ENCODE measurements around the gene PTPRK. TPM values are rescaled to one million over a fixed set of nuclear protein-coding genes. Genes with fewer than 3 reads are reported as not detected.
A peak's percentile ranks its signal among the peaks of the same experiment; 100 is the strongest.

The PTPRK gene
- total and polyA plus RNA-seq, 2 experiments from 2014 or later: 26.9 to 56.4 TPM

DNA sequence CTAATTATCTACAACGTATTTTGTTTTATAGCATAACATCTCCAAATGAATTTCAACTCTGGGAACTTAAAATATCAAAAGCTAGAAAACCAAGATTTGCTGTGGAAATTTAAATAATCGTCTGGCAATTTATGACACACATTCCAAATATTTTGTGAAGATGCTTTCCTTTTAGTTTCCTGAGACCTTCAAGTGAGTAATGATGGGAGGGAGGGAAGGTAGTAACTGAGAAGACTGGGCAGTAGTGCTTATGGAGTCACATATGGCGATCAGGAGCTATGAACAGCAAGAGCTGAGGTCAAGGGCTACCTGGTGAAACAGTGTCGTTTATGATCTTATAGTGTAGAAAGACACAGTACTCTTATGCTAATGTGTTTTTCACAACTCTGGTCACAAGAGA is 441.4 kb downstream of the PTPRK start:
- H3K27me3 ChIP-seq (ENCODE audit: insufficient read depth): no peaks in the 10 kb centered on the region
- H3K4me1 ChIP-seq (ENCODE audit: insufficient read depth): no peaks in the 10 kb centered on the region
- Mint-ChIP-seq H3K27ac (0 out of 2 replicates have a peak overlapping the region, but pooled peaks have one; percentile 30), H3K36me3 (ENCODE audit: low read depth) (no peaks in the 10 kb centered on the region), H3K4me3 (no peak overlapping the region), H3K27me3 (ENCODE audit: insufficient read depth, low read depth, poor library complexity) (no peaks in the 10 kb centered on the region), H3K9me3 (no peaks in the 10 kb centered on the region), H3K4me1 (peaks cover 4% of the 10 kb centered on the region; the same call in 2 of the 3 replicates)
- H3K27ac ChIP-seq (ENCODE audit: low read depth): no peak overlapping the region
- TF ChIP-seq JUNB (IDR thresholded peaks at IDR 0.05; ENCODE audit: unreplicated experiment) (no peak), POLR2AphosphoS5 (IDR thresholded peaks at IDR 0.05; ENCODE audit: low read depth) (no peak), CREB1 (CRISPR knock-in tag; IDR thresholded peaks at IDR 0.05; ENCODE audit: low read depth) (no peak), EZH2phosphoT487 (IDR thresholded peaks at IDR 0.05; ENCODE audit: unreplicated experiment) (no peak), NANOG (IDR thresholded peaks at IDR 0.05; ENCODE audit: borderline replicate concordance) (no peak), CTCF (conservative IDR thresholded peaks at IDR 0.05; ENCODE audit: low read depth in 2 of 2) (no peak), ZNF114 (CRISPR knock-in tag; IDR thresholded peaks at IDR 0.05) (no peak), EZH2 (IDR thresholded peaks at IDR 0.05; ENCODE audit: low read depth, unreplicated experiment) (no peak), STAT1 (IDR thresholded peaks at IDR 0.05; ENCODE audit: unreplicated experiment) (no peak), ZNF331 (CRISPR knock-in tag; IDR thresholded peaks at IDR 0.05; ENCODE audit: low read depth) (no peak), ZNF462 (CRISPR knock-in tag; IDR thresholded peaks at IDR 0.05) (no peak)
- TF ChIP-seq, protein P1, sequence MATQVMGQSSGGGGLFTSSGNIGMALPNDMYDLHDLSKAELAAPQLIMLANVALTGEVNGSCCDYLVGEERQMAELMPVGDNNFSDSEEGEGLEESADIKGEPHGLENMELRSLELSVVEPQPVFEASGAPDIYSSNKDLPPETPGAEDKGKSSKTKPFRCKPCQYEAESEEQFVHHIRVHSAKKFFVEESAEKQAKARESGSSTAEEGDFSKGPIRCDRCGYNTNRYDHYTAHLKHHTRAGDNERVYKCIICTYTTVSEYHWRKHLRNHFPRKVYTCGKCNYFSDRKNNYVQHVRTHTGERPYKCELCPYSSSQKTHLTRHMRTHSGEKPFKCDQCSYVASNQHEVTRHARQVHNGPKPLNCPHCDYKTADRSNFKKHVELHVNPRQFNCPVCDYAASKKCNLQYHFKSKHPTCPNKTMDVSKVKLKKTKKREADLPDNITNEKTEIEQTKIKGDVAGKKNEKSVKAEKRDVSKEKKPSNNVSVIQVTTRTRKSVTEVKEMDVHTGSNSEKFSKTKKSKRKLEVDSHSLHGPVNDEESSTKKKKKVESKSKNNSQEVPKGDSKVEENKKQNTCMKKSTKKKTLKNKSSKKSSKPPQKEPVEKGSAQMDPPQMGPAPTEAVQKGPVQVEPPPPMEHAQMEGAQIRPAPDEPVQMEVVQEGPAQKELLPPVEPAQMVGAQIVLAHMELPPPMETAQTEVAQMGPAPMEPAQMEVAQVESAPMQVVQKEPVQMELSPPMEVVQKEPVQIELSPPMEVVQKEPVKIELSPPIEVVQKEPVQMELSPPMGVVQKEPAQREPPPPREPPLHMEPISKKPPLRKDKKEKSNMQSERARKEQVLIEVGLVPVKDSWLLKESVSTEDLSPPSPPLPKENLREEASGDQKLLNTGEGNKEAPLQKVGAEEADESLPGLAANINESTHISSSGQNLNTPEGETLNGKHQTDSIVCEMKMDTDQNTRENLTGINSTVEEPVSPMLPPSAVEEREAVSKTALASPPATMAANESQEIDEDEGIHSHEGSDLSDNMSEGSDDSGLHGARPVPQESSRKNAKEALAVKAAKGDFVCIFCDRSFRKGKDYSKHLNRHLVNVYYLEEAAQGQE (IDR thresholded peaks at IDR 0.05; ENCODE audit: unreplicated experiment): no peak
- TF ChIP-seq, protein P2, sequence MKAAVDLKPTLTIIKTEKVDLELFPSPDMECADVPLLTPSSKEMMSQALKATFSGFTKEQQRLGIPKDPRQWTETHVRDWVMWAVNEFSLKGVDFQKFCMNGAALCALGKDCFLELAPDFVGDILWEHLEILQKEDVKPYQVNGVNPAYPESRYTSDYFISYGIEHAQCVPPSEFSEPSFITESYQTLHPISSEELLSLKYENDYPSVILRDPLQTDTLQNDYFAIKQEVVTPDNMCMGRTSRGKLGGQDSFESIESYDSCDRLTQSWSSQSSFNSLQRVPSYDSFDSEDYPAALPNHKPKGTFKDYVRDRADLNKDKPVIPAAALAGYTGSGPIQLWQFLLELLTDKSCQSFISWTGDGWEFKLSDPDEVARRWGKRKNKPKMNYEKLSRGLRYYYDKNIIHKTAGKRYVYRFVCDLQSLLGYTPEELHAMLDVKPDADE (IDR thresholded peaks at IDR 0.05): no peak
- H2AFZ ChIP-seq: no peak overlapping the region
- no peaks in the 10 kb centered on the region; the same call in 1 of the 2 replicates for H3K36me3 ChIP-seq (ENCODE audit: insufficient read depth)
- H3K79me2 ChIP-seq (replicated peaks; ENCODE audit: insufficient read depth): no peaks in the 10 kb centered on the region
- no peak overlapping the region for H3K4me3 ChIP-seq
- H3K9me2 ChIP-seq (ENCODE audit: insufficient read depth): no peaks in the 10 kb centered on the region
- no peak overlapping the region for H3K4me2 ChIP-seq
- ATAC-seq (no peak), DNase-seq (ENCODE audit: low spot score) (no peak)
- no peaks in the 10 kb centered on the region for H4K20me1 ChIP-seq (replicated peaks; ENCODE audit: insufficient read depth)
- no peaks in the 10 kb centered on the region for H3F3A ChIP-seq (replicated peaks; ENCODE audit: low read depth)
